ENCODE measurements around the gene SCN10A. TPM values are rescaled to one million over a fixed set of nuclear protein-coding genes. Genes with fewer than 3 reads are reported as not detected.

SCN10A gene
- polyA plus RNA-seq, 2 of the 4 experiments (the other 2 are of a cell fraction) = not detected

DNA sequence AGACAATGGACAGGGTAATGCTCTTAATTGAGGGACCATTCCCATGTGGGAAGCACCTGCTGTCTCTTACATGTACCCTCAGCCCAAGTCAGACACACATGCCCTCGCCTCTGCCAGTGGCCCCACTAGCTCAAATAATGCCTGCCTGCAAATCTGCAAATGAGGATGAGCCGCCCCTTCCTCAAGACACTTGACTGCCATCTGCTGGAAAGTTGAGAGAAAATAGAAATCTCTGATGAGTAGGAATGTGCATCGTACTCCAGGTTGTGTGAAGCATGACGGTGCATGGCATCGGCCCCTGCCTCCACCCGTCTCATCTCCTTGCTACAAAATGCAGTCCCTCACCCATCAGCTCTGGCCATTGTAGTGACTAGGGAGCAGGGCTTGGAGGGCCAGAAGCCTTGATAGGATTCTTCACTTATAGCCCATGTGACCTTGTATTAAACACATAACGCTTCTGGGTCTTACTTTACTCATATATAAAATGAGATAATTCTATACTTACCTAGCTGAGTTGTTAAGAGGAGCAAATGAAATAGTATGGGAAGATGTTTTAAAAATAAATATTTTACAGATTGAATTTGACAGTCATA, 160.2 kb downstream of the SCN10A start:
- ChIA-PET POLR2A (no interaction called here), CTCF (interaction anchor here (0.6 to 5.7 kb wide), 20 partner anchors 9 to 309 kb away, joined by 3 to 47 read pairs (median 4); partner anchors contain the start of genes EXOG and XYLB)
- Histone ChIP-seq H3K9me3 (no peaks in the 10 kb centered on the region), H3K4me2 (no peak overlapping the region), H3K4me1 (no peaks in the 10 kb centered on the region), H3K4me3 (no peak overlapping the region), H3K27ac (no peak overlapping the region)
- peak in 1 of 2 experiments; percentile 64 for DNase-seq (ENCODE audit: low read depth in 1 of 2, low spot score in 1 of 2)
- WGBS (ENCODE audit: missing lambda C conversion rate) = 17% methylated on average over 7 of the region's 7 CpGs
- FAIRE-seq = no peak
- TF ChIP-seq SMC3 (IDR thresholded peaks at IDR 0.05) (peak; percentile 35; the same call in 1 of the 3 replicates), TFCP2L1 (CRISPR knock-in tag; IDR thresholded peaks at IDR 0.05) (no peak), RAD21 (conservative IDR thresholded peaks at IDR 0.05 in 1 of 2, IDR thresholded peaks at IDR 0.05 in 1 of 2) (peak; percentile 57 to 59), CEBPB (IDR thresholded peaks at IDR 0.05) (no peak), MAFK (IDR thresholded peaks at IDR 0.05; ENCODE audit: partially characterized antibody) (peak; percentile 57)
- TF ChIP-seq, protein P1, sequence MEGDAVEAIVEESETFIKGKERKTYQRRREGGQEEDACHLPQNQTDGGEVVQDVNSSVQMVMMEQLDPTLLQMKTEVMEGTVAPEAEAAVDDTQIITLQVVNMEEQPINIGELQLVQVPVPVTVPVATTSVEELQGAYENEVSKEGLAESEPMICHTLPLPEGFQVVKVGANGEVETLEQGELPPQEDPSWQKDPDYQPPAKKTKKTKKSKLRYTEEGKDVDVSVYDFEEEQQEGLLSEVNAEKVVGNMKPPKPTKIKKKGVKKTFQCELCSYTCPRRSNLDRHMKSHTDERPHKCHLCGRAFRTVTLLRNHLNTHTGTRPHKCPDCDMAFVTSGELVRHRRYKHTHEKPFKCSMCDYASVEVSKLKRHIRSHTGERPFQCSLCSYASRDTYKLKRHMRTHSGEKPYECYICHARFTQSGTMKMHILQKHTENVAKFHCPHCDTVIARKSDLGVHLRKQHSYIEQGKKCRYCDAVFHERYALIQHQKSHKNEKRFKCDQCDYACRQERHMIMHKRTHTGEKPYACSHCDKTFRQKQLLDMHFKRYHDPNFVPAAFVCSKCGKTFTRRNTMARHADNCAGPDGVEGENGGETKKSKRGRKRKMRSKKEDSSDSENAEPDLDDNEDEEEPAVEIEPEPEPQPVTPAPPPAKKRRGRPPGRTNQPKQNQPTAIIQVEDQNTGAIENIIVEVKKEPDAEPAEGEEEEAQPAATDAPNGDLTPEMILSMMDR (IDR thresholded peaks at IDR 0.05) = peak; percentile 63; the same call in 2 of the 3 replicates
- TF ChIP-seq, protein P2, sequence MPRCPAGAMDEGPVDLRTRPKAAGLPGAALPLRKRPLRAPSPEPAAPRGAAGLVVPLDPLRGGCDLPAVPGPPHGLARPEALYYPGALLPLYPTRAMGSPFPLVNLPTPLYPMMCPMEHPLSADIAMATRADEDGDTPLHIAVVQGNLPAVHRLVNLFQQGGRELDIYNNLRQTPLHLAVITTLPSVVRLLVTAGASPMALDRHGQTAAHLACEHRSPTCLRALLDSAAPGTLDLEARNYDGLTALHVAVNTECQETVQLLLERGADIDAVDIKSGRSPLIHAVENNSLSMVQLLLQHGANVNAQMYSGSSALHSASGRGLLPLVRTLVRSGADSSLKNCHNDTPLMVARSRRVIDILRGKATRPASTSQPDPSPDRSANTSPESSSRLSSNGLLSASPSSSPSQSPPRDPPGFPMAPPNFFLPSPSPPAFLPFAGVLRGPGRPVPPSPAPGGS (IDR thresholded peaks at IDR 0.05) = no peak
- ATAC-seq = peak; percentile 35 to 76; a peak in 3 of 6 replicates

DNA sequence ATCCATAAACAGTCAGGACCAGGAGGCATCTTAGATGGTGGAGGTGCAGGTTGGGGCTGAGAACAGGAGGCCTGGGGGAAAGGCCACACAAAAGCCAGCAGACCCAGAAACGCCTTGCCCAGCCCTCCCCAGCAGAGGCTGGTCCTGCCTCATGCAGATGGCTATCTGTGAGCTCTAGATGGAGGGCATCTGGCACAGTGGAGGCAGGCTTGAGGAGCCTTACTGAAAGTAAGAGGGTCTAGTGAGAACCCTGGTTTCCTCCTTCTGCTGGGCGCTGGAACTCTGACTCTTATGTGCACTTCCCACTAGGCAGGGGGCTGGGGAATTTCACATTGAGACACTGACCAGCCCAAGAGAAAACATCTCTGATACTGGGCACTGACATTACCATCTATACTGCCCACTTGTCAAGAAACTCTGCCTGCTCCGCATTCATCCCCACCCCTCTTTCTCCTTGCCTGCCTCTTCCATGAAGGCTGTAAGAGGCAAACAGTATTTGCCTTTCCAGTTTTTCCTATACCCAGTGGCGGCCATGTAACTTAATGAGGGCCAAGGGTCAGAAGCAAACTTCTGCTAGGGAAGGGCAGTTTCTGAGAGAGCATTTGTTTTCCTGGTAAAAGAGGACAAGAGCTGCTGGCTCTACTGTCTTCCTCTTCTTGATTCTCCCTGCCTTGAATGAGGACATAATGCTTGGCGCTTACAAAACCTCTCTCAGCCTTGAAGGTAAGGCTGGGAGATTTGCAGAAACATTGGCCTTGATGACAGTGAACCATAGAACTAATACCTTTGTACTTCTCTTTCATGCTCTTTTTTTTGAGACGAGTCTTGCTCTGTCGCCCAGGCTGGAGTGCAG, 162.1 kb downstream of the SCN10A start:
- H3K4me3 ChIP-seq = no peak overlapping the region
- TF ChIP-seq GATA3 (IDR thresholded peaks at IDR 0.05; ENCODE audit: borderline replicate concordance) = no peak
- ATAC-seq (no peak), FAIRE-seq (no peak), DNase-seq (ENCODE audit: low read depth in 1 of 2, low spot score in 1 of 2) (no peak)
- no peak overlapping the region for H3K27ac ChIP-seq
- WGBS (ENCODE audit: missing lambda C conversion rate) = 61% methylated on average over 7 of the region's 7 CpGs
- no peak overlapping the region for H3K4me2 ChIP-seq
- CTCF ChIA-PET = interaction anchor here (0.9 to 5.7 kb wide), 5 partner anchors 7 to 346 kb away, joined by 4 to 76 read pairs (median 16); no protein-coding TSS in a partner anchor
- H3K9me3 ChIP-seq = no peaks in the 10 kb centered on the region
- POLR2A ChIA-PET = no interaction called here
- no peaks in the 10 kb centered on the region for H3K4me1 ChIP-seq

DNA sequence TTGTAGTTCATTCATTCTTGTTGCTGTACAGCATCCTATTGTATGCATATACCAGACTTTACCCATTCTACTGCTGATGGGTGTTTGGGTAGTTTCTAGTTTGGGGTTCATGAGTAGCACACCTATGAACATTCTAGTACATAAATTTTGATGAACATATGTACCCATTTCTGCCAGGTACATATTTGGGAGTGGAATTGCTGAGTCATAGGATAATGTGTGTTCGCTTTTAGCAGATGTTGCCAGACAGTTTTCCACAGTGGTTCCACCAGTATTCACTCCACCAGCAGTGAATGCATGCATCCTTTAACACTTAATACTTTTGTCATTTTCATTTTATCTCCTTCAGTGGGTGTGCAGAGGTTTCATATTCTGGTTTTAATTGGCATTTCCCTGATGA, 163.1 kb downstream of the SCN10A start:
- H3K4me3 ChIP-seq = no peak overlapping the region
- CTCF ChIA-PET = interaction anchor here (0.7 to 4.4 kb wide), 8 partner anchors 9 to 347 kb away, joined by 3 to 76 read pairs (median 4); partner anchors contain the start of gene EXOG
- no peak for FAIRE-seq

DNA sequence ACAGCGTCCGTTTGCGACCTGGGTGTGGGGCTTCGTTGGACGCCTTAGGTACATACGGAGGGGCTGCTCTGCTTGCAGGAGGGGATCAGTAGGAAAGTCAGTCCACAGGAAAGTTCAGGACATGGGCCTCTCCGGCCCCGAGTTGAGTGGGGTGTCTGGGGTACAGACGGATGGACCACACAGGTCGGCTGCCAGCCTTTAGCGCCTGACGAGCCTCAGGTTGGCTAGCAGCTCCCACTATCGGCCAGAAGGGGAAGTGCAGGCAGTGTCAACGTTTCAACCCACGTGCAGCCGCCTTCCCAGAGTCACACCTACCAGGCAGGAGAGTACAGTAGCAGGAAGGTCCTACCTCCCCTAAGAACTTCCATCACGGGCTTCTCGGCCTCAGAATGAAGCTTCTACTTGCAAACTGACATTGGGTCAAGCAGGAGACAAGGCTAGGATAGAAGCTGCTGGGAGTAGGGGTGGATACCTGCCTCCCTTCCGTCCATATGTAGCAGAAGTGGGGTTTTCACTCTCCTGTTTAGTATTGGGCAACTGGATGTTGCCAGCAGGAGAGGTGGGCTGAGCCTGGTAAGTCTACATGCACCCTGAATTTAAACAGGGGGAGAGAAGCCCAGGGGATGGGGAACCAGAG, 164.7 kb downstream of the SCN10A start:
- Histone ChIP-seq H3K9me3 (no peaks in the 10 kb centered on the region), H3K4me1 (no peaks in the 10 kb centered on the region), H3K4me3 (no peak overlapping the region), H3K4me2 (peak overlapping the region; percentile 27; the same call in 2 of the 3 replicates), H3K27ac (no peak overlapping the region)
- WGBS (ENCODE audit: missing lambda C conversion rate) = 27% methylated on average over 19 of the region's 19 CpGs
- no peak for FAIRE-seq
- ChIA-PET POLR2A (no interaction called here), CTCF (interaction anchor here (0.6 to 4.4 kb wide), 31 partner anchors 9 to 677 kb away, joined by 3 to 76 read pairs (median 4); partner anchors contain the start of gene EXOG)
- peak; percentile 38 to 74; a peak in 5 of 6 replicates for ATAC-seq
- peak; percentile 61 to 68 for DNase-seq (ENCODE audit: low read depth in 1 of 2, low spot score in 1 of 2)
- no peak for TF ChIP-seq NR3C1 (IDR thresholded peaks at IDR 0.05)
- TF ChIP-seq, protein P3, sequence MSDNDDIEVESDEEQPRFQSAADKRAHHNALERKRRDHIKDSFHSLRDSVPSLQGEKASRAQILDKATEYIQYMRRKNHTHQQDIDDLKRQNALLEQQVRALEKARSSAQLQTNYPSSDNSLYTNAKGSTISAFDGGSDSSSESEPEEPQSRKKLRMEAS (IDR thresholded peaks at IDR 0.05) = peak; percentile 98
- TF ChIP-seq MYC (IDR thresholded peaks at IDR 0.05; ENCODE audit: borderline replicate concordance, low read length) = no peak; the same call in 1 of the 2 replicates
- TF ChIP-seq EHF (CRISPR knock-in tag; IDR thresholded peaks at IDR 0.05) = no peak
- TF ChIP-seq KDM5A (IDR thresholded peaks at IDR 0.05) = no peak
- TF ChIP-seq SMC3 (IDR thresholded peaks at IDR 0.05) = no peak
- no peak for TF ChIP-seq CEBPB (IDR thresholded peaks at IDR 0.05)
- TF ChIP-seq, protein P4, sequence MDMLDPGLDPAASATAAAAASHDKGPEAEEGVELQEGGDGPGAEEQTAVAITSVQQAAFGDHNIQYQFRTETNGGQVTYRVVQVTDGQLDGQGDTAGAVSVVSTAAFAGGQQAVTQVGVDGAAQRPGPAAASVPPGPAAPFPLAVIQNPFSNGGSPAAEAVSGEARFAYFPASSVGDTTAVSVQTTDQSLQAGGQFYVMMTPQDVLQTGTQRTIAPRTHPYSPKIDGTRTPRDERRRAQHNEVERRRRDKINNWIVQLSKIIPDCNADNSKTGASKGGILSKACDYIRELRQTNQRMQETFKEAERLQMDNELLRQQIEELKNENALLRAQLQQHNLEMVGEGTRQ (IDR thresholded peaks at IDR 0.05) = peak; percentile 62
- TF ChIP-seq, protein P1 (IDR thresholded peaks at IDR 0.05) = peak; percentile 76
- TF ChIP-seq FOXS1 (CRISPR knock-in tag; IDR thresholded peaks at IDR 0.05) = no peak
- TF ChIP-seq ZC3H11A (IDR thresholded peaks at IDR 0.05) = no peak
- TF ChIP-seq, protein P5, sequence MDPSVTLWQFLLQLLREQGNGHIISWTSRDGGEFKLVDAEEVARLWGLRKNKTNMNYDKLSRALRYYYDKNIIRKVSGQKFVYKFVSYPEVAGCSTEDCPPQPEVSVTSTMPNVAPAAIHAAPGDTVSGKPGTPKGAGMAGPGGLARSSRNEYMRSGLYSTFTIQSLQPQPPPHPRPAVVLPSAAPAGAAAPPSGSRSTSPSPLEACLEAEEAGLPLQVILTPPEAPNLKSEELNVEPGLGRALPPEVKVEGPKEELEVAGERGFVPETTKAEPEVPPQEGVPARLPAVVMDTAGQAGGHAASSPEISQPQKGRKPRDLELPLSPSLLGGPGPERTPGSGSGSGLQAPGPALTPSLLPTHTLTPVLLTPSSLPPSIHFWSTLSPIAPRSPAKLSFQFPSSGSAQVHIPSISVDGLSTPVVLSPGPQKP (IDR thresholded peaks at IDR 0.05; ENCODE audit: low read depth, low read length) = no peak

More for the DNA sequence above, 163.1 kb downstream of the SCN10A start:
- Histone ChIP-seq H3K4me1 (no peaks in the 10 kb centered on the region), H3K27ac (no peak overlapping the region), H3K4me2 (no peak overlapping the region), H3K9me3 (no peaks in the 10 kb centered on the region)
- TF ChIP-seq NFE2L2 (conservative IDR thresholded peaks at IDR 0.05; ENCODE audit: low read length) (peak; percentile 45), MAFK (IDR thresholded peaks at IDR 0.05; ENCODE audit: partially characterized antibody) (peak; percentile 78), CEBPB (IDR thresholded peaks at IDR 0.05) (no peak)
- POLR2A ChIA-PET = no interaction called here
- ATAC-seq = no peak
- no peak for DNase-seq (ENCODE audit: low read depth in 1 of 2, low spot score in 1 of 2)
- WGBS (ENCODE audit: missing lambda C conversion rate) = 41% methylated on average over 1 of the region's 1 CpG

All from A549 (cell line).